Stimulated activated CD4-positive, alpha-beta T cell treated with anti-CD3 and anti-CD28 coated beads, Interleukin-12 subunit alpha, Interleukin-12 subunit beta, amount 100 ng/mL, for 4 hours (primary cell): ENCODE data around the gene WFS1.

Experiments
- DNase-seq: peaks from one replicate; pipeline ENCODE4 v3.0.0-alpha.2; 2020

The WFS1 gene

GRCh38 chr4:6262847-6263487 lies 6.7 kb upstream of the WFS1 start:
- no peak for DNase-seq

- DNase-seq = no peak
Observed at GRCh38 chr4:6263526-6264224, 6.0 kb upstream of the WFS1 start.

GRCh38 chr4:6264225-6264540 lies 5.5 kb upstream of the WFS1 start:
- no peak for DNase-seq

- DNase-seq = no peak
Observed at GRCh38 chr4:6265546-6265945, 4.1 kb upstream of the WFS1 start.

GRCh38 chr4:6267573-6267972 lies 2.1 kb upstream of the WFS1 start:
- DNase-seq = no peak

GRCh38 chr4:6268650-6269615 lies 717 bp upstream of the WFS1 start:
- DNase-seq = no peak

- DNase-seq = no peak
Observed at GRCh38 chr4:6270636-6271121, 1.0 kb downstream of the WFS1 start.

- DNase-seq = no peak
Observed at GRCh38 chr4:6271206-6271605, 1.6 kb downstream of the WFS1 start.

- no peak for DNase-seq
Observed at GRCh38 chr4:6271701-6272465, 2.2 kb downstream of the WFS1 start.

GRCh38 chr4:6272863-6273660 lies 3.4 kb downstream of the WFS1 start:
- no peak for DNase-seq

- no peak for DNase-seq
Observed at GRCh38 chr4:6273661-6273990, 4.0 kb downstream of the WFS1 start.

GRCh38 chr4:6275351-6275750 lies 5.7 kb downstream of the WFS1 start:
- no peak for DNase-seq

GRCh38 chr4:6275898-6276806 lies 6.5 kb downstream of the WFS1 start:
- no peak for DNase-seq

- no peak for DNase-seq
Observed at GRCh38 chr4:6277139-6277802, 7.6 kb downstream of the WFS1 start.

GRCh38 chr4:6277935-6278800 lies 8.5 kb downstream of the WFS1 start:
- DNase-seq = no peak

- no peak for DNase-seq
Observed at GRCh38 chr4:6278801-6279197, 9.1 kb downstream of the WFS1 start.

GRCh38 chr4:6279582-6280289 lies 10.1 kb downstream of the WFS1 start:
- DNase-seq = no peak

- no peak for DNase-seq
Observed at GRCh38 chr4:6280365-6280996, 10.8 kb downstream of the WFS1 start.
